C4-2B (cell line): ENCODE results near the gene COL26A1.
"Not testable (repeated sequence)": the region's sequence is repeated elsewhere in the genome, so short reads cannot be mapped to it uniquely, and the experiment has no call there.

Experiments used
- H3K27ac ChIP-seq: fragments of 450-650 bp; 2 replicates; pipeline ENCODE4 v1.5.1; 2017
- ZFX ChIP-seq: fragments of 450-650 bp; IDR thresholded peaks from 2 replicates; pipeline ENCODE4 v1.6.1; 2017
- TF ChIP-seq, protein P1 (sequence below): fragments of 450-650 bp; conservative IDR thresholded peaks from 2 replicates; pipeline ENCODE4 v1.5.1; 2017; ENCODE audit warnings: mild to moderate bottlenecking

The COL26A1 gene

DNA sequence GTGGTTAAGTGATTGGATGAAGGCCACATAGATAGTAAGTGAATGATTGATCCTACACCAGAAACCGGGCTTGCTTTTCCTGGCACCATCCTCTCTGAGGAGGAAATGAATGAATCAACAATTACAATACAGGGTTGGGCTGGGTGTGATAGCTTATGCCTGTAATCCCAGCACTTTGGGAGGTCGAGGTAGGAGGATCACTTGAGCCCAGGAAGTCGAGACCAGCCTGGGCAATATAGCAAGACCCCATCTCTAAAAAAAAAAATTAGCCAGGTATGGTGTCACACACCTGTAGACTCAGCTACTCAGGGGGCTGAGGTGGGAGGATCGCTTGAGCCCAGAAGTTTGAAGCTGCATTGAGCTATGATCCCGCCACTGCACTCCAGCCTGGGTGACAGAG lies 111.5 kb downstream of the COL26A1 start:
- no peak overlapping the region for H3K27ac ChIP-seq
- TF ChIP-seq ZFX, result no peak
- TF ChIP-seq, protein P1, sequence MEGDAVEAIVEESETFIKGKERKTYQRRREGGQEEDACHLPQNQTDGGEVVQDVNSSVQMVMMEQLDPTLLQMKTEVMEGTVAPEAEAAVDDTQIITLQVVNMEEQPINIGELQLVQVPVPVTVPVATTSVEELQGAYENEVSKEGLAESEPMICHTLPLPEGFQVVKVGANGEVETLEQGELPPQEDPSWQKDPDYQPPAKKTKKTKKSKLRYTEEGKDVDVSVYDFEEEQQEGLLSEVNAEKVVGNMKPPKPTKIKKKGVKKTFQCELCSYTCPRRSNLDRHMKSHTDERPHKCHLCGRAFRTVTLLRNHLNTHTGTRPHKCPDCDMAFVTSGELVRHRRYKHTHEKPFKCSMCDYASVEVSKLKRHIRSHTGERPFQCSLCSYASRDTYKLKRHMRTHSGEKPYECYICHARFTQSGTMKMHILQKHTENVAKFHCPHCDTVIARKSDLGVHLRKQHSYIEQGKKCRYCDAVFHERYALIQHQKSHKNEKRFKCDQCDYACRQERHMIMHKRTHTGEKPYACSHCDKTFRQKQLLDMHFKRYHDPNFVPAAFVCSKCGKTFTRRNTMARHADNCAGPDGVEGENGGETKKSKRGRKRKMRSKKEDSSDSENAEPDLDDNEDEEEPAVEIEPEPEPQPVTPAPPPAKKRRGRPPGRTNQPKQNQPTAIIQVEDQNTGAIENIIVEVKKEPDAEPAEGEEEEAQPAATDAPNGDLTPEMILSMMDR, result no peak

DNA sequence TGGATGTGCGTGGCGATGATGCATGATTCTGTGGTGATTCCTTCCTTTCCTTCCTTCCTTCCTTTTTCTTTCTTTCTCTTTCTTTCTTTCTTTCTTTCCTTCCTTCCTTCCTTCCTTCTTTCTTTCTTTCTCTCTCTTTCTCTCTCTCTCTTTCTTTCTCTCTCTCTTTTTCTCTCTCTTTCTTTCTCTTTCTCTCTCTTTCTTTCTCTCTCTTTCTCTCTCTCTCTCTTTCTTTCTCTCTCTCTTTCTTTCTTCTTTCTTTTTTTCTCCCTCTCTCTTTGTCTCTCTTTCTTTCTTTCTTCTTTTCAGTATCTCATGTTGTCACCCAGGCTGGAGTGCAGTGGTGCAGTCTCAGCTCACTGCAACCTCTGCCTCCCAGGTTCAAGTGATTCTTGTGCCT lies 113.0 kb downstream of the COL26A1 start:
- H3K27ac ChIP-seq, result not testable (repeated sequence)

DNA sequence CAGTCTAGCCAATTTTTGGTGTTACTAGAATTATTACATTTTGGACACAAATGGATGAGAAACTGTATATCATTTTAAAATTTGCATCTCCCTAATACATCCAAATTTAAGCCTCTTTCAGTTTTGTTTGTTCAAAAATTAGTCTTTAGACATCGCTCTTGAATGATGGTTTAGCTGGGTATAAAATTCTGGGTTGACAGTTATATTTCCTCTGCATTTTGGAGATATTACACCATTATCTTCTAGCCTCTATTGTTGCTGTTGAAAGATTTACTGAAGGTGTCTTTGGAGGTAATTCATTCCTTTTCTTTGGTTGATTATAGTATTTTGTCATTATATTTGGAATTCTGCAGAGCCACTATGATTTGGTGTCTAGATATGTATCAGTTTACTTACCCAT lies 116.5 kb downstream of the COL26A1 start:
- TF ChIP-seq, protein P1, result no peak
- no peak for TF ChIP-seq ZFX
- no peak overlapping the region for H3K27ac ChIP-seq

DNA sequence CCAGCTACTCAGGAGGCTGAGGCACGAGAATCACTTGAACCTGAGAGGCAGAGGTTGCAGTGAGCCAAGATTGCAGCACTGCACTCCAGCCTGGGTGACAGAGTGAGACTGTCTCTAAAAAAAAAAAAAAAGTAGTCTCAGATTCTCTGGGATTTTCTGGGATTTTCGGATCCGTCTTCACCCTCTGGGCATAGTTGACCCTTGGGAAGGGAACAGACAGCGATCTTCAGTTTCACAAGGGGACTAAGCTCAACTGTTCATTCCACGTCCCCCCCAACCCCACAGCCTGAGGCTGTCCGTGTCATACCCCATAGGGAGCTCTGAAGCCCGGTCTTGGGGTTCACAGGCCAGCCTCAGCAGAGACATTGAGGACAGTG lies 123.4 kb downstream of the COL26A1 start:
- not testable (repeated sequence) for H3K27ac ChIP-seq

DNA sequence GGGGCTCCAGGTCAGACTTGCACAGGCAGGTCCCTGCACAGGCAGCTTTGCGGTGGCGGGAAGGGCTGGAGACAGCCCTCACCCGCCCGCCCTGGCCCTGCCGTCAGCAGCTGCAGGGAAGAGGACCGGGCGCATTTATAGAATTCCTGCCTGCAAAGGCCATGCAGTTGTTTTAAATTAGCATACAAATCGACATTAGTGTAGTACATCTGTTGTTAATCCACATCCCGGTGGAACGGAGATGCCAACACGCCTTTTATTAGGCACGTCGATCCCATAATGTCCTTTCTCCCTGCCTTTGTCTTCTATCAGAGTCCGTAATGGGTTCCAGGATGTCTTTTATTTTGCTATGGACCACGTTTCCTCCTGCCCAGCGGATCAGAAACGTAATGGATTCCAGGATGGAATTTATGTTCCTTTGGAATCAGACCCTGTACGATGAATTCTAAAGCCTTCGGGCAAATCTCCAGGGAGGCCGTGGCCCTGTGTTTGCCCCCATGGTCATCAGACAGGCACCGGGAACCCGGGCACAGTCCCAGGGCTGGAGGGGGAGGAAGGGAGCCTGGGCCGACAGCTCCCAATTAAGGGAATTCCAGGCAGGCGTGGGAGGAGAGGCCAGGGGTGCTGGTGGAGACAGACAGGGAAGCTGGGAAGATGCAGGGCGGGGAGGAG lies 123.9 kb downstream of the COL26A1 start:
- TF ChIP-seq, protein P1, result no peak
- TF ChIP-seq ZFX, result no peak
- H3K27ac ChIP-seq, result no peak overlapping the region

GRCh38 chr7:101487105-101487458 lies 124.4 kb downstream of the COL26A1 start:
- H3K27ac ChIP-seq, result no peak overlapping the region
- no peak for TF ChIP-seq ZFX
- TF ChIP-seq, protein P1, result no peak

DNA sequence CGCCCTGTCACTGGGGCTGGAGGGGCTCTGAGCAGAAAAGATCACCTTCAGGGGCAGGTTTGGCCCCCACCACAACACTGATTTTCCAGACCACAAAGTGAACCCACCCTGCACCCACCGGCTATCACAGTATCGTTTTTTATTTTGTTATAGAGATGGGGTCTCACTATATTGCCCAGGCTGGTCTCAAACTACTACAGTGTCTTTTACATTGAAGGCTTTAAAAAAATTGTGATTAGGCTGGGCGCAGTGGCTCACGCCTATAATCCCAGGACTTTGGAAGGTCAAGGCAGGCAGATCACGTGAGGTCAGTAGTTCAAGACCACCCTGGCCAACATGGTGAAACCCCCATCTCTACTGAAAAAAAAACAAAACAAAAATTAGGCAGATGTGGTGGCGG lies 125.1 kb downstream of the COL26A1 start:
- TF ChIP-seq, protein P1, result no peak
- TF ChIP-seq ZFX, result no peak
- H3K27ac ChIP-seq, result no peak overlapping the region; the same call in 1 of the 2 replicates

- peak overlapping the region; percentile 70 for H3K27ac ChIP-seq
Measured at GRCh38 chr7:101488826-101489572, 126.3 kb downstream of the COL26A1 start.

DNA sequence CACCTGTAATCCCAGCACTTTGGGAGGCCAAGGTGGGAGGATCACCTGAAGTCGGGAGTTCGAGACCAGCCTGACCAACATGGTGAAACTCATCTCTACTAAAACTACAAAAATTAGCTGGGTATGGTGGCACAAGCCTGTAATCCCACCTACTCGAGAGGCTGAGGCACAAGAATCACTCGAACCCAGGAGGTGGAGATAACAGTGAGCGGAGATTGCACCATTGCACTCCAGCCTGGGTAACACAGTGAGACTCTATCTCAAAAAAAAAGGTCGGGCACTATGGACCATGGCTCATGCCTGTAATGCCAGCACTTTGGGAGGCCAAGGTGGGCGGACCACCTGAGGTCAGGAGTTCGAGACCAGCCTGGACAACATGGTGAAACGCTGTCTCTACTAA lies 127.8 kb downstream of the COL26A1 start:
- H3K27ac ChIP-seq, result peak overlapping the region; percentile 12; the same call in 1 of the 2 replicates

More at GRCh38 chr7:101488826-101489572, 126.3 kb downstream of the COL26A1 start:
- no peak for TF ChIP-seq ZFX
- TF ChIP-seq, protein P1, result no peak

DNA sequence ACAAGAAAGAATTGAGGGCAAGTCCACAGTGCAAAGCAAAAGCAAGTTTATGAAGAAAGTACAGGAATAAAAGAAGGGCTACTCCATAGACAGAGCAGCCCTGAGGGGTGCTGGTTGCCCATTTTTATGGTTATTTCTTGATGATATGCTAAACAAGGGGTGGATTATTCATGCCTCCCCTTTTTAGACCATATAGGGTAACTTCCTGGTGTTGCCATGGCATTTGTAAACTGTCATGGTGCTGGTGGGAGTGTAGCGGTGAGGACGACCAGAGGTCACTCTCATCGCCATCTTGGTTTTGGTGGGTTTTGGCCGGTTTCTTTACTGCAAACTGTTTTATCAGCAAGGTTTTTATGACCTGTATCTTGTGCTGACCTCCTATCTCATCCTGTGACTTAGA lies 128.8 kb downstream of the COL26A1 start:
- not testable (repeated sequence) for H3K27ac ChIP-seq
